ENCODE measurements around the gene GNA14.
"Not testable (repeated sequence)": the region's sequence is repeated elsewhere in the genome, so short reads cannot be mapped to it uniquely, and the experiment has no call there.

The GNA14 gene

GRCh38 chr9:77440057-77440456 is 208.1 kb downstream of the GNA14 start:
- no peak for DNase-seq

DNA sequence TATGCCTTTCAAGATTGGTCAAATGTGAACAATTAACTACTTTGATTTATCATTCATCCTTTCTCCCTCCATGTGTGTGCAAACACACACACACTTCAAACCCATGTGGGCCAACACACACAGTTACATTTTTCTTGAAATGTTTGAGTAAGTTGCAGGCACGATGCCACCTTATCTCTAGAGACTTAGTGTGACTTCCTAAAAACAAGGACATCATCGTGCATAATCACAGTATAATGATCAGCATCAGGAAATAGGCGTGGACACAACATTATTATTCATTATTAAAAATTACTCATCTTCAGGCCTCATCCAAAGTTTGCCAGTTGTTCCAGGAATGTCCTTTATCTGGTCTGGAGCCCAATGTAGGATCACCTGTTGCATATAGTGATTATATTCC is 209.5 kb downstream of the GNA14 start:
- no peak for DNase-seq

DNA sequence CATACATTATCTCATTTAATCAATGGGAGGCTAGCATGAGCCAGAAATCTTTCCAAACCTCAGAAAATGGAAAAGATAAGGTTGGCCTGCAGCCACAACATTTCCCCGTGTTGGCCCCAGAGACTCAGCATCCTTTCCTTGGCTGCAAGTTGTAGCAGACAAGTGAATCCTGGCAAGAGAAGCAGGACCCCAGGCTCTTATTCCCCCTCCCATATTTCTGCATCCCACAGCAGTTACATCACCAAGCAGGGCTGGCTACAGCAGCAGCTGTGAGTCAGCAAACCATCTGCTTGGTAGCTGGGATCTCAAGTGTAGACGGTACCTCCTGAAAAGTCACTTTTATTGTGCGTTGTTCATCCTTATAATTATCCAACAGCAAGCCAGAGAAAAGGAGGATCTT is 212.4 kb downstream of the GNA14 start:
- no peak for DNase-seq

DNA sequence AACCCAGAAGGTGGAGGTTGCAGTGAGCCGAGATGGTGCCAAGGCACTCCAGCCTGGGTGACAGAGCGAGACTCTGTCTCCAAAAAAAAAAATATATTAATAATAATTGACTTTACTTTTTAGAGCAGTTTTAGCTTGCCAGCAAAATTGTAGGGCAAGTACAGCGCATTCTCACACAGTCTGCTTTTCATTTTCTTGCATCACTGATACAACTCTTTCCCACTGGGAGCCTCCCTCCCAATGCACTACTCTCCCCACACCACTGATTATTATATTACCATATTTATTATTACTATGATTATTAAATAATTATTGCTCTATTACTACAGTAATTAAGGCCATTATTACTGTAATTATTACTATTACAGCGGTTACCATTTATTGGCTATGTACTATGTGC is 212.8 kb downstream of the GNA14 start:
- no peak for DNase-seq

DNA sequence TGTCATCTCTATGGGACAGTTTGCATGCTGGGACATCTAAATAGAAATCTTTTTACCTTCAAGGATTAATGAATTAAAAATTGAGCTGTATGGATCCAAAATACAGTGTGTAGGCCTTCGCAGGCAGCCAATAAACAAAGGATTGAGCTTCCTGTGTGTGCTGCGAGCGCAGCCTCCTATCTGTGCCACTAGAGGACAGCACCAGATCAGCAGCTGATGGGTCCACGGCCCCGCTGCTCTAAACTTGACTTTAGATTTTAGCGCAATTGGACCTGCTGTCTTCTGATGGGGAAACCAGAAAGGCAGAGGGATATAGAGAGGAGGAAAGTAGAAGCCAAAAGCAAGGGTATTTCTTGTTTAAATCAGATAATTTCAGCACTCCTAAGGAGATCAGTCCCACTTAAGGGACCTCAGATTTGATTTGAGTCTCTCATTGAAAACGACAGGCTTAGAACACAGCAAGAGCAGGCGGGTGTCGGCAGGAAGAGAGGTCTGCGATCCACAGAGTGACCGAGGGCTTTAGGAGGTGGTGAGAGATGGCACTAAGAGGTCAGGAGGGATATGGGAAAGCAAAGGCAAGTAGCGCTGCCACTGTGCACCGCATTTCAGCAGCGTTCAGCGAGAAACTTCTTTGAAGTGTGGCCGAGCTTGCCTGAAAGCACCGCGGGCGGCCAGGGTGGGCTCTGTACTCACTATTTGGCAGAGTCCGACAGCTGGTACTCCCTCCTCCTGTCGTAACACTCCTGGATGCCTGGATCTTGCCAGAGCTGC is 214.3 kb downstream of the GNA14 start:
- DNase-seq = peak; percentile 14 to 35

GRCh38 chr9:77432053-77432452 is 216.1 kb downstream of the GNA14 start:
- DNase-seq = no peak

- no peak for DNase-seq
Observed at GRCh38 chr9:77429928-77430327, 218.2 kb downstream of the GNA14 start.

GRCh38 chr9:77427256-77427927 is 220.7 kb downstream of the GNA14 start:
- no peak for DNase-seq

- no peak for DNase-seq
Observed at GRCh38 chr9:77426712-77427111, 221.4 kb downstream of the GNA14 start.

- DNase-seq = no peak
Observed at GRCh38 chr9:77424993-77425392, 223.1 kb downstream of the GNA14 start.

DNA sequence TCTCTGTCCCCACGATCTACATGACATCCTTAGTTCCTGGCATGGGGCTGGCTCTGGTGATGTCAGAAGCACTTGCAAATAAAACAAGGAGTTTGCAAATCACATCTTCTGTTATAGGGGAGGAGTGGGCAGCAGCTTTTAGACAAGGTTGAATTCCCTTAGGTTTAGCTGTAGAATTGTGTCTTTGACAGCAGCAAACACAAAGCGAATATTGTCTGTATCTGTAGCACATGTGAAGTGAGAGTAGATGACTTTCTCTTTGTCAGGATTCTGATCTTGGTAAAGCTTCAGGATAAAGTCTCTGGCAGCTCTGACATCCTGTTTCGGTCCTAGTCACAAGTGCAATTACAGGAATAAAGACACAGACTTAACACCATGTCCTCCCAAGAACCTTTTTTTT is 224.3 kb downstream of the GNA14 start:
- no peak for DNase-seq

- DNase-seq = no peak
Observed at GRCh38 chr9:77422969-77423368, 225.2 kb downstream of the GNA14 start.

DNA sequence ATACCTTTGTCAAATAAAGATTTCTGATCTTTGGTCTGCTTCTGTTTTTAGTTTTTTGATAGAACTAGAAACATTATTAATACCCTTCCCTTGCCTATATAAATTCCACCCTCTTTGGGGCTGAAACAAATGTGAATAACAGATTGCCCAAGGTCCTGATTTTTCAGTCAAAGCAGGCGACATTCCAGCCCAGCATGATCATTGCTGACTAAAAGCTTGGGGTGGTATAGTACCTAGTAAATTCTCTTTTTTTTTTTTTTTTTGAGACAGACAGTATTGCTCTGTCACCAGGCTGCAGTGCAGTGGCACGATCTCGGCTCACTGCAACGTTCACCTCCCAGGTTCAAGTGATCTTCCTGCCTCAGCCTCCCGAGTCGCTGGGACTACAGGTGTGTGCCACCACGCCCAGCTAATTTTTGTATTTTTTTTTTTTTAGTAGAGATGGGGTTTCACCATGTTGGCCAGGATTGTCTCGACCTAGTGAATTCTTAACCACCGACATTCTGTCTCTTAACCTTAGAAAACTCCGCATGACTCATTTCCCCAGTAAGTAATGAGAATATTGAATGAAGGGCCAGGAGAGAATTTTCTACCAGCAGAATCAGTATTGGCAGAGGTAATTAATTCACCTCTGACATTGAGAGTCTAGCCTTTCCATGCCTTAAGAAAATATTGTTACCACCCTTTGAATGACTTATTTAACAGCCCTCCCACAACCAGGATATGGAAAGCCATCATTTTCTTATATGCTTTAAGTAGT is 226.4 kb downstream of the GNA14 start:
- DNase-seq = no peak

GRCh38 chr9:77420641-77421040 is 227.5 kb downstream of the GNA14 start:
- DNase-seq = no peak

DNA sequence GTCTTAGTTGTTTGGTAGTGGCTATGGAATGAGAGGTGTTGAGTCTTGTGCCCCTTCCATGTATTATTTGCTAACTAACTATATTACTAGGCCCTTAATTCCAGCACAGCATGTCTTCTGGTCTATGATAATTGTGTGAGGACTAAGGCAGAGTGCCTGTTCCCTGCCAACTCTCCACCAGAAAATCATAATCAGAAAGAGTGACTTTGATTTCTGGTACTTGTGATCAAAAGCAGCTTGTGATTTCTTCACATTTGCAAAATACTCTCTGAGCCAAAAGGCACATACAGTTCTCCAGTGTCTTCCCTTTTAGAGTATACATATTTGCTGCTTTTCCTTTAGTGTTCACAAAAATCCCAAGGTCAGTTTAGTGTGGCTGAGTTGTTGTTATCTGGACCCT is 229.9 kb downstream of the GNA14 start:
- no peak for DNase-seq

DNA sequence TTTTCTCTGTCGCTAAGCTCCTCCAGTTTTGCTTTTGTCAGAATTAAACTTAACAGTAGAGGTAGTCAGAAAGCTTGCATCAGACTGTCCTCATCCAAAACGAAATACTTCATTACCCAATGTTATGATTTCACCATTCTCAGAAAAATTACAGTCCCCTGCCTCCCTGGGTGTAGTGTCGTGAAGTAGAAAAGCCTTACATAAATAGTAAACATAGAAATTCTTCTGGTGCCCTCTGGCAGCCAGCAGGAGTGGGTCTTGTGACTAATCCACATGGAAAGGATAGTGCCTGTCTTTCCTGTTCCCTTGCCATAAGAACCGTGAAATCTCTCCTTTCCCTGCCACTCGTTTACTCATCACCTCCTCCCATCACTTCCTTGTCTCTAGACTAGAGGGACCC is 230.6 kb downstream of the GNA14 start:
- peak; percentile 65 to 85 for DNase-seq

- DNase-seq = not testable (repeated sequence)
Observed at GRCh38 chr9:77408521-77408920, 239.6 kb downstream of the GNA14 start.

DNA sequence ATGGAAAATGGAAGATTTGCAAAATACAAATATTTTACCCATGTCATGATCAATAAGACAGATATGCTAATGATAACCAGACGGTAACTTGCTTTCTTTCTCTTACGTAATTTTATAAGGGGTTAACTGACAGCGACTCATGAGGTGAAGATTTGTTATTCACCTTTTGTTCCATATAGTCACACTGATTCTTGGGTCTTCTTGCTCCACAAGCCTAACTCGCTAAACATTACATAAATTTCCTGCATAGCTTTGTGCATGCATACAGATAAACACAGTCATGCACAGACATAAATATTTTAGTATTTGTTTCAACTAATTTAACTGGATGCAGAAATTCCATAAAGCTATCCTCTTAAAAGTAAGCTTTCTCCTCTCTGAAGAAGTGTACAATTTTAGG is 244.9 kb downstream of the GNA14 start:
- no peak for DNase-seq

- DNase-seq = no peak
Observed at GRCh38 chr9:77402286-77402685, 245.8 kb downstream of the GNA14 start.

GRCh38 chr9:77399964-77400363 is 248.2 kb downstream of the GNA14 start:
- DNase-seq = no peak

GRCh38 chr9:77398581-77398980 is 249.5 kb downstream of the GNA14 start:
- DNase-seq = not testable (repeated sequence)

- DNase-seq = no peak
Observed at GRCh38 chr9:77392328-77392727, 255.8 kb downstream of the GNA14 start.

DNA sequence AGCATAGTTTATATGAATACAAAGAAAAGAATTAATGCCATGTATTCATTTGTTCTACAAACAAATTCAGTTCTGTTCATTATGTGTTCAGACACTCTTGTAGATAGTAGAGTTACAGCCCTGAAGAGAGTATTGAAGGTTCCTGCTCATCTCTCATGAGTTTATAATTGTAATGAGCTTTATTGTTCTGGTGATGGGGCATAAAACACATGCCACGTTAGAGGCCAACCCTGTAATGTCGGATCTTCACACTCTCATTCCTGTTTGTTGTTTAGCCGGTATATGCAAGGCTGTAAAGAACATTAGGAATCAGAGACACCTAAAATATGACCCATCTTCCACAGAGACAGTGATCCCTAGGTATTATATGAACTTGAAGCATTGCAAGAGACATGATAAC is 256.3 kb downstream of the GNA14 start:
- DNase-seq = no peak

DNA sequence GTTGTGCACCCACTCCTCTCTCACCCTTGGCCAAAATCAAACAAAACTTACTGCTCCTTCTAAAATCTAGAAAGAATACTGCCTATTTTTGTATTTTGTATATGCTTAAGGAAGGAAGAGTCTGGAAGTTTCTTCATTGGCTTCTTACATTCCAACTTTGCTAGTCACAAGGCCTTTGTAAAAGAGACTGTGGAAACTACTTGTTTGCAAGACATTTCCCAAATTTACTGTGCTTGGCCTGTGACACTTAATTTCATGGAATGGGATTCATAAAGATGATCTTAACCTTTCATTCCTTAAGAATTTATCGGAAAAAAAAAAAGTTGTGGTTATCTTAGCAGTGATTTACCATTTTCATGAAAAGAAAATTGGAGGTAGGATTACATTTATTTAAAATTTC is 261.9 kb downstream of the GNA14 start:
- no peak for DNase-seq
